Activated T-cell treated with anti-CD3 and anti-CD28 coated beads, Interleukin-2, amount 50 U/mL, for 4 hours (primary cell): ENCODE data around the gene SCGB1A1. TPM values are rescaled to one million over a fixed set of nuclear protein-coding genes. Genes with fewer than 3 reads are reported as not detected.
"Not testable (repeated sequence)": the region's sequence is repeated elsewhere in the genome, so short reads cannot be mapped to it uniquely, and the experiment has no call there.

Experiments
- ATAC-seq, 2 donors: fragments of 200-7000 bp; cut with Tn5 transposase; one replicate each; pipeline ENCODE4 v1.10.0; 2021
- DNase-seq: peaks from one replicate; pipeline ENCODE4 v3.0.0-alpha.2; 2020
- H3K27me3 Mint-ChIP-seq: one replicate; pipeline ENCODE4 v1.8.0; 2021; ENCODE audit warnings: low read depth, mixed read lengths
- H3K36me3 Mint-ChIP-seq: one replicate; pipeline ENCODE4 v1.8.0; 2022; ENCODE audit warnings: mixed read lengths; ENCODE audit not compliant: insufficient read depth
- H3K4me1 Mint-ChIP-seq: one replicate; pipeline ENCODE4 v1.8.0; 2021; ENCODE audit warnings: low read depth, mixed read lengths
- H3K4me3 Mint-ChIP-seq: one replicate; pipeline ENCODE4 v1.8.0; 2021; ENCODE audit warnings: mild to moderate bottlenecking, moderate library complexity, mixed read lengths
- H3K9me3 Mint-ChIP-seq: one replicate; pipeline ENCODE4 v1.8.0; 2021; ENCODE audit warnings: mixed read lengths
- total RNA-seq, 3 donors: library from RNA; stranded (reverse); gene quantifications; one replicate each; pipeline ENCODE4 v1.2.1, GENCODE V29; 2021

Gene SCGB1A1
- total RNA-seq, 3 donors from 2014 or later, result 0.61 to 1.1 (median 0.87) TPM

- H3K4me1 Mint-ChIP-seq, result peaks cover 10% of the 10 kb centered on the region
- H3K36me3 Mint-ChIP-seq, result no peaks in the 10 kb centered on the region
Measured at GRCh38 chr11:62443390-62444235, 24.8 kb downstream of the SCGB1A1 start.

GRCh38 chr11:62444236-62444833 is 25.5 kb downstream of the SCGB1A1 start:
- no peaks in the 10 kb centered on the region for H3K36me3 Mint-ChIP-seq
- peaks cover 24% of the 10 kb centered on the region for H3K27me3 Mint-ChIP-seq
- H3K4me3 Mint-ChIP-seq, result peak overlapping the region; percentile 65
- no peaks in the 10 kb centered on the region for H3K9me3 Mint-ChIP-seq
- ATAC-seq (peak; percentile 41 to 58), DNase-seq (peak; percentile 14)
- H3K4me1 Mint-ChIP-seq, result peaks cover 10% of the 10 kb centered on the region

More at GRCh38 chr11:62443390-62444235, 24.8 kb downstream of the SCGB1A1 start:
- H3K4me3 Mint-ChIP-seq, result peak overlapping the region; percentile 65
- peaks cover 24% of the 10 kb centered on the region for H3K27me3 Mint-ChIP-seq
- no peak for DNase-seq
- no peak for ATAC-seq
- no peaks in the 10 kb centered on the region for H3K9me3 Mint-ChIP-seq

DNA sequence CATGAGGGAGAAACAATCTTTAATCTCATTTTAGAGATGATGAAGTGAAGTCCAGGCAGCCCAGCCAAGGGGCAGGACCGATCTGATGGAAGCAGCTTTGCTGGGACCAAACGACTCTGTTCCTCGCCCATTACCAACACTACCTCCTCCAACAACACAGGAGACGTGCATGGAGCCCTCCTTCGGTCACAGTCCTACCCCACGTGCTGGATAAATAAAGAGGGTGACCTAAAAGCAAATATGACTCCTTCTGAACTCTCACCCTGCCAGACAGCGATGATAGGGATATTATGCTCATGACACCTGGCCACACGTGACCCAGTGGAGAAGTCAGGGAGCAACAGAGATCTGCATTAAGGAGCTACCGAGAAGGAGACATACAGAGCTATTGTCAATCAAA is 26.0 kb downstream of the SCGB1A1 start:
- H3K27me3 Mint-ChIP-seq, result peaks cover 24% of the 10 kb centered on the region
- no peak for DNase-seq

GRCh38 chr11:62445314-62445740 is 26.5 kb downstream of the SCGB1A1 start:
- H3K4me1 Mint-ChIP-seq, result peaks cover 8% of the 10 kb centered on the region
- no peak overlapping the region for H3K4me3 Mint-ChIP-seq
- no peaks in the 10 kb centered on the region for H3K9me3 Mint-ChIP-seq
- H3K27me3 Mint-ChIP-seq, result peaks cover 24% of the 10 kb centered on the region
- H3K36me3 Mint-ChIP-seq, result no peaks in the 10 kb centered on the region
- no peak for DNase-seq
- no peak for ATAC-seq

More for the DNA sequence above, 26.0 kb downstream of the SCGB1A1 start:
- ATAC-seq, result no peak
- H3K4me1 Mint-ChIP-seq, result peaks cover 10% of the 10 kb centered on the region
- H3K9me3 Mint-ChIP-seq, result no peaks in the 10 kb centered on the region
- H3K36me3 Mint-ChIP-seq, result no peaks in the 10 kb centered on the region
- peak overlapping the region; percentile 65 for H3K4me3 Mint-ChIP-seq

DNA sequence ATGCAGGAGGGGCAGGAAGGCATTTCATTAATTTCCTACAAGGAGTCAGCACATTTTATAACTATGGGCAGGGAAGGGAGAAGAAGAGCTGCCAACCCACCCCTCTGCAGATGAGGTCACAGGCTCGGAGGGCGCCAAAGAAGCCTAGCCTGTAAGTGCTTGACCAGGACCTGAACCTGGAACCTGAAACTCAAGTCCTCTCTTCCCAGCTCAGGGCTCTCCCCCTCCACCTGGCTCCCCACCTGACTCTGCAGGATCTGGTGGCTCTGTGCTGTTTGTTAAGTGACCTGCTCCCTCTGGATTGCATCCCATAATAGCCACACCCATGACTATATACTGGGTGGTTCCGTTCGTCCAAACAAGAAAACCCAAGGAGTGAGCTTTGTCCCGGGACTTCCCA is 27.3 kb downstream of the SCGB1A1 start:
- no peak overlapping the region for H3K4me3 Mint-ChIP-seq
- DNase-seq (no peak), ATAC-seq (no peak)
- H3K9me3 Mint-ChIP-seq, result no peaks in the 10 kb centered on the region
- H3K27me3 Mint-ChIP-seq, result peaks cover 24% of the 10 kb centered on the region
- peaks cover 8% of the 10 kb centered on the region for H3K4me1 Mint-ChIP-seq
- no peaks in the 10 kb centered on the region for H3K36me3 Mint-ChIP-seq

DNA sequence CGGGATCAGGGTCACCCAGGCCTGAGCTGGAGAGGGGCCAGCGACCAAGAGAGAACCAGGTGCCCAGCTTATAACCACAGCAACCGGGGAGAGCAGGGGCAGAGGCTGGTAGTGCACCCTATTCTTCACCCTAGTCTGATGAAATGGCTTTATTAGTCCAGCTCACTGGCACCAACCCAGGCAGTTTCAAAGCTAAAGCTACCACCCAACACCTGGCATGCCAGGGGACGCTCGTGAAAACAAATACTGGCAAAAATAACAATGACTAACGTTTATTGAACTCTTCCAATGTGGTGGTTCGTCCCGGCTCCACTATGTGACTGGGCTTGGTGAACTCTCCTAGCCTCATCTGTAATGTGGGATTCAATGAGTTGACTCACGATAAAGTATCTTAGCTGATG is 30.6 kb downstream of the SCGB1A1 start:
- peaks cover 20% of the 10 kb centered on the region for H3K27me3 Mint-ChIP-seq
- ATAC-seq (no peak), DNase-seq (no peak)
- H3K4me1 Mint-ChIP-seq, result peaks cover 5% of the 10 kb centered on the region
- no peaks in the 10 kb centered on the region for H3K9me3 Mint-ChIP-seq
- no peak overlapping the region for H3K4me3 Mint-ChIP-seq
- H3K36me3 Mint-ChIP-seq, result no peaks in the 10 kb centered on the region

DNA sequence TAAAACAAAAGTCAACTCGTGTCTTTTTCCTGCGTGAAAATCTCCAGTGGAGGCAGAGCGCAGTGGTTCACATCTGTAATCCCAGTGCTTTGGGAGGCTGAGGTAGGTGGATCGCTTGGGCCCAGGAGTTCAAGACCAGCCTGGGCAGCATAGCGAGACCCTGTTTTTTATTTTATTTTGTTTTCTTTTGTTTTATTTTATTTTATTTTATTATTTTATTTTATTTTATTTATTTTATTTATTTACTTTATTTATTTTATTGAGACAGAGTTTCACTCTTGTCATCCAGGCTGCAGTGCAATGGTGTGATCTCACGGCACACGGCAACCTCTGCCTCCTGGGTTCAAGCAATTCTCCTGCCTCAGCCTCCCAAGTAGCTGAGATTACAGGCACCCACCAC is 31.1 kb downstream of the SCGB1A1 start:
- not testable (repeated sequence) for H3K9me3 Mint-ChIP-seq, H3K36me3 Mint-ChIP-seq, ATAC-seq, DNase-seq, H3K4me1 Mint-ChIP-seq, H3K4me3 Mint-ChIP-seq
- H3K27me3 Mint-ChIP-seq, result peaks cover 19% of the 10 kb centered on the region

DNA sequence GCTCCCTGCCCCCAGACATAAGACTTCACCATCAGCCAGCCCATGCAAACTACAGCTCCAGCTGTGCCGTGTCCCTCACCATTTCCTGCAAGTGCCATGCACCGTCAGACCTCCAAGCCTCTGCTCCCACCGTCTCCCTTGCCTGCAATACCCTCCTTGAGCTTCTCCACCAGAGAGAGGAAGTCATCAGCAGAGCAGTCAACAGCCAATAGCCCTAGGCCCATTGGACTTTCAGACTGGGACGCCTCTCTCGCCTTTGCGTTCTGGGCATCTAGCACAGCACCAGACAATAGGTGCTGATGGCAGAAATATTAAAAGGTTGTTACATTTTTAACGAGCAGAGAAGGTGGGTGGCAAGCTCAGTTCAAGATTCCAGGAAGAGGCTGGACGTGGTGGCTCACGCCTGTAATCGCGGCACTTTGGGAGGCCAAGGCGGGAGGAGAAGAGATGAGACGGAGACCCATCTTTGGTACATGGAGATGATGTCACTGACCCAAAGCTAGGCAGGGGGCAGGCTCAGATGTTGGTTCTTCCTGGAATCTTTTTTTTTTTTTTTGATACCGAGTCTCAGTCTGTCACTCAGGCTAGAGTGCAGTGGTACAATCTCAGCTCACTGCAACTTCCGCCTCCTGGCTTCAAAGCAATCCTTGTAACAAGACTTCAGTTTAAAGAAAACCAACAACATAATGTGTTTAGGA is 31.9 kb downstream of the SCGB1A1 start:
- no peaks in the 10 kb centered on the region for H3K4me1 Mint-ChIP-seq
- H3K27me3 Mint-ChIP-seq, result peaks cover 14% of the 10 kb centered on the region
- no peaks in the 10 kb centered on the region for H3K9me3 Mint-ChIP-seq
- DNase-seq (no peak), ATAC-seq (no peak)
- H3K36me3 Mint-ChIP-seq, result no peaks in the 10 kb centered on the region
- H3K4me3 Mint-ChIP-seq, result no peak overlapping the region

GRCh38 chr11:62451241-62451621 is 32.4 kb downstream of the SCGB1A1 start:
- ATAC-seq (no peak), DNase-seq (no peak)
- H3K4me3 Mint-ChIP-seq, result no peak overlapping the region
- H3K9me3 Mint-ChIP-seq, result no peaks in the 10 kb centered on the region
- H3K36me3 Mint-ChIP-seq, result no peaks in the 10 kb centered on the region
- H3K27me3 Mint-ChIP-seq, result peaks cover 12% of the 10 kb centered on the region
- no peaks in the 10 kb centered on the region for H3K4me1 Mint-ChIP-seq

- Mint-ChIP-seq H3K27me3 (peaks cover 4% of the 10 kb centered on the region), H3K4me1 (no peaks in the 10 kb centered on the region), H3K4me3 (no peak overlapping the region), H3K36me3 (no peaks in the 10 kb centered on the region), H3K9me3 (no peaks in the 10 kb centered on the region)
- ATAC-seq (no peak), DNase-seq (no peak)
Measured at GRCh38 chr11:62452261-62452660, 33.4 kb downstream of the SCGB1A1 start.

DNA sequence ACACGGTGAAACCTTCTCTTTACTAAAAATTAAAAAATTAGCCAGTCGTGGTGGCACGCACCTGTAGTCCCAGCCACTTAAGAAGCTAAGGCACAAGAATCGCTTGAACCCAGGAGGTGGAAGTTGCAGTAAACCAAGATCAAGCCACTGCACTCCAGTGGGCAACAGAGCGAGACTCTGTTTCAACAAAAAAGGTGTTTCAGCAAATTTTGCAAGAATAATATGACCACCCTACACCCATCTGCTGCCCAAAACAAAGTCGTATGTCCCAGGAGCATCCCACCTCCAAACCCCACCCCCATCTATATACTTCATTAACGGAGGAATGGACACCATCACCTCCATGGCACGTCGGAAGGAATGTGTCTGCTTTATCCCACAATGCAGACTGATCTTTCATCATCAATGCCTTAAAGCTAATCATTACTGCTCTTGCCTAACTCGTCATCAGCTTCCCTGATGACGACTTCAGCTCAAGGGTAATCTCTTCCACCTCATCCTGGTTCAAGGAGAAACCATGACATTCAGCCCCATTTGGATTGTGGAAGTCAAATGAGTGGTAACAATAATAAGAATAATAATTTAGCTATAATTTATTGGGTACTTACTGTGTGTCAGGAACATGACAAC is 34.1 kb downstream of the SCGB1A1 start:
- no peak for DNase-seq
- no peak for ATAC-seq
- Mint-ChIP-seq H3K27me3 (no peaks in the 10 kb centered on the region), H3K4me3 (no peak overlapping the region), H3K9me3 (no peaks in the 10 kb centered on the region), H3K4me1 (no peaks in the 10 kb centered on the region), H3K36me3 (no peaks in the 10 kb centered on the region)

DNA sequence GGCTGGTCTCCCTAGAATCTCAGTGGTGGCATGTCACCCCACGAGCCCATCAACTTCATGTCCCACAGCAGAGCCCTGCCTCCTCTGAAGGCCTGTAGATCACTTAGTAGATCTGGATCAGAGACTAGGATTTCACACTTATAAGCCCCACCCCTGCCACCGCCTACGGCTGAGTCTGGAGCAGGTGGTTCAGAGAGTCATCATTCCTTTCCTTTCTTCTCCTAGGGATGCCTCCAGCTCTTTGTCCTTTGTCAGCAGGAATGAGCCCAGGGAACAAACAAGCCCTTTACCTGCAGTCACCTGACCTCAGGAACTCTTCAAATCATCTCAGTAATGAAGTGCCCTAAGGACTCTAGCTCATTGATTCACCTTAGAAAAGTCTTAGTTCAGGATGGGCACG is 37.8 kb downstream of the SCGB1A1 start:
- H3K4me1 Mint-ChIP-seq, result no peaks in the 10 kb centered on the region
- ATAC-seq (no peak), DNase-seq (no peak)
- no peak overlapping the region for H3K4me3 Mint-ChIP-seq
- H3K36me3 Mint-ChIP-seq, result no peaks in the 10 kb centered on the region
- no peaks in the 10 kb centered on the region for H3K9me3 Mint-ChIP-seq
- H3K27me3 Mint-ChIP-seq, result no peaks in the 10 kb centered on the region

DNA sequence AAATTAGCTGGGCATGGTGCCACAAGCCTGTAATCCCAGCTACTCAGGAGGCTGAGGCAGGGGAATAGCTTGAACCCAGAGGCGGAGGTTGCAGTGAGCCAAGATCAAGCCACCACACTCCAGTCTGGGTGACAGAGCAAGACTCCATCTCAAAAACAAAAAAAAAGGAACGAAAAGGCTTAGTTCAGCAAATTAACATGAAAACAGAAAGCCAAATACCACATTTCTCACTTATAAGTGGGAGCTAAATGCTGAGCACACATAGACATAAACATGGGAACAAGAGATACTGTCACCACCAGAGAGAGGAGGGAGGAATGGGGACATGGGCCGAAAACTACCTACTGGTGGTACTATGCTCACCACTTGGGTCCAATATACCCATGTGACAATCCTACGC is 38.6 kb downstream of the SCGB1A1 start:
- H3K27me3 Mint-ChIP-seq, result no peaks in the 10 kb centered on the region
- no peaks in the 10 kb centered on the region for H3K36me3 Mint-ChIP-seq
- no peaks in the 10 kb centered on the region for H3K4me1 Mint-ChIP-seq
- DNase-seq, result no peak
- no peak overlapping the region for H3K4me3 Mint-ChIP-seq
- no peaks in the 10 kb centered on the region for H3K9me3 Mint-ChIP-seq
- ATAC-seq, result no peak

- Mint-ChIP-seq H3K27me3 (no peaks in the 10 kb centered on the region), H3K4me3 (no peak overlapping the region), H3K9me3 (no peaks in the 10 kb centered on the region), H3K4me1 (peaks cover 2% of the 10 kb centered on the region), H3K36me3 (no peaks in the 10 kb centered on the region)
- no peak for ATAC-seq
- DNase-seq, result no peak
Measured at GRCh38 chr11:62458212-62459002, 39.6 kb downstream of the SCGB1A1 start.
